CD4-positive, alpha-beta T cell treated with Interleukin-12 subunit alpha and Interleukin-12 subunit beta, for 1 hour (primary cell): ENCODE measurements around the gene SLC25A12.
A peak's percentile ranks its signal among the peaks of the same experiment; 100 is the strongest.
"Not testable (repeated sequence)": the region's sequence is repeated elsewhere in the genome, so short reads cannot be mapped to it uniquely, and the experiment has no call there.

Experiments
- DNase-seq: peaks from one replicate; pipeline ENCODE4 v3.0.0-alpha.2; 2020

SLC25A12 gene

DNA sequence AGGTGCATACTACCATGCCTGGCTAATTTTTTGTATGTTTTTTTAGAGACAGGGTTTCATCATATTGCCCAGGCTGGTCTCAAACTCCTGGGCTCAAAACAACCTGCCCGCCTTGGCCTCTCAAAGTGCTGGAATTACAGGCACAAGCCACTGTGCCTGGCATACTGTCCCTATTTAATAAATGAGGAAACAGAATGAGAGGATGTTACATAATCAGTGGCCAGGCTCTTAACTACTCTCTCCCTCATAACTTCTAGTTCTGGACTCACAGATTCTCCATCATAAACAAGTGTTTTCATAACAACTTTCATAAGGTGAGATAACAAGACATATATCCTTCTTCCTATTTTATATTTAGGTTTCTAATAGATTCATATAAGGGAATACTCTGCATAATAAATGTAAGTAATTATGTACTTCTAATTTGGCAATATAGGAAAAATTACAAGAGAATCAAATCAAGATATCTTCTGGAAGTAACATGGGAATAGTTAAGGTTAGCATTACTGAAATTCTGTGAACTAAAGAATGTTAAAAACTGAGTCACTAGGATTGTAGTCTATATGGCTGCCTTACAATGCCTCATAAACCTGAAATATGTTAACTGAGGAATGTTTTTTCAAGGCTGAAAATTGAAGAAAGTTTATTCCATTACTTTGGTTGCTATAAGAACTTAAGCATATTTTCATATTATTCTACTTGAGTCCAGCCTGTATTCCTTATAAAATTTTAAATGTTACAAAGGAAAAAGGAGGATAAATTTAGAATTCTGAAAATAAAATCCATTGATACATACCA lies 71.3 kb downstream of the SLC25A12 start:
- DNase-seq: no peak

- no peak for DNase-seq
Measured at GRCh38 chr2:171819453-171819852, 74.6 kb downstream of the SLC25A12 start.

- no peak for DNase-seq
Measured at GRCh38 chr2:171814883-171815282, 79.2 kb downstream of the SLC25A12 start.

- no peak for DNase-seq
Measured at GRCh38 chr2:171814174-171814573, 79.9 kb downstream of the SLC25A12 start.

- no peak for DNase-seq
Measured at GRCh38 chr2:171813729-171814128, 80.3 kb downstream of the SLC25A12 start.

- DNase-seq: no peak
Measured at GRCh38 chr2:171813126-171813525, 80.9 kb downstream of the SLC25A12 start.

DNA sequence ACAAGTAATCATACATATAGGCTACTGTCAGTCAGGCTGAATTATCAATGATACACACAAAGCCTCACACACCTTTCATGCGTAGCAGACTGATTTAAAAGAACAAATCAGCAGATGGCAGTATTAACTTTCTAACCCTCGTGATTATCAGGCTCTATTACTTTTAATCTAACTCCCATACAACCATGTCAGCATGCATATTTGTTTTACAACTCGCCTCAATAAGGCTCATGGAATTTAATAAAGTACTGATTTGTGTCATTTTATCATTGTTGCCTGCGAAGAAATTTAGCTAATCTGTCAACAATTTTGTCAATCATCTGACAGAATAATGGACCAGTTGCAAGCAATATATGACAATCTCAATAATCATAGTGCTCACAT lies 82.8 kb downstream of the SLC25A12 start:
- peak; percentile 18 for DNase-seq

- DNase-seq: no peak
Measured at GRCh38 chr2:171810422-171811244, 83.4 kb downstream of the SLC25A12 start.

GRCh38 chr2:171808885-171809284 lies 85.2 kb downstream of the SLC25A12 start:
- not testable (repeated sequence) for DNase-seq

DNA sequence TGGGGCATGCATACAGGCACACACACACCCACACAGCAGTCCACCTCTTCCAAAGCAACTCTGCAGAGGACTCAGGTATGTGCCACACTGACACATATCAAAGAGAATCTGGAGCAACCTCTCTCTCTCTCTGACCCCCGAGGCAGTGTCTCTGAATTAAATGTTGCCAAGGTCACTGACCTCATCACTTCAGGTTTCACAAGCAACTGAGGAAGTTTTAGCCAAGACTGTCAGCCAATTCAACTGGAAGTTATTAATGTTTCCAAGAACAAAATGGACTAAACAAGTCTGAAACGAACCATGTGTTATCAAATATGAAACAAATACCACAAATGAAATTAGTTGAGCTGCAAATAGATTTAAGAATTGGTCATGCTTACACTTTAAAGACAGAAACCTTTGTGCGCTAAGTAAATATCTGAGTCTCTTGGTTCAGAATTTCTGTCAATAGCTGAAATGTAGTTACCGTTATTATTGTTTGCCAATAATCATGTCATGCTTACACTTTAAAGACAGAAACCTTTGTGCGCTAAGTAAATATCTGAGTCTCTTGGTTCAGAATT lies 86.1 kb downstream of the SLC25A12 start:
- no peak for DNase-seq

- DNase-seq: no peak
Measured at GRCh38 chr2:171807119-171807518, 86.9 kb downstream of the SLC25A12 start.

DNA sequence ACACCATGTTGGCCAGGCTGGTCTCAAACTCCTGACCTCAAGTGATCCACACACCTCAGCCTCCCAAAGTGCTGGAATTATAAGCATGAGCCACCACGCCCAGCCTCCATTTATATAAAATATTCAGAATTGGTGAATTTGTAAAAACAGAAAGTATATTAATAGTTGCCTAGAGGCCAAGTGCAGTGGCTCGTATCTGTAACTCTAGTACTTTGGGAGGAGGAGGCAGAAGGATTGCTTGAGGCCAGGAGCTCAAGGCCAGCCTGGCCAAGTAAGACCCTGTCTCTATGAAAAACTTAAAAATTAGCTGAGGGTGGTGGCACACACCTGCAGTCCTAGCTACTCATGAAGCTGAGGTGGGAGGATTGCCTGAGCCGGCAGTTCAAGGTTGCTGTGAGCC lies 89.6 kb downstream of the SLC25A12 start:
- DNase-seq: no peak

GRCh38 chr2:171803757-171804156 lies 90.3 kb downstream of the SLC25A12 start:
- no peak for DNase-seq

DNA sequence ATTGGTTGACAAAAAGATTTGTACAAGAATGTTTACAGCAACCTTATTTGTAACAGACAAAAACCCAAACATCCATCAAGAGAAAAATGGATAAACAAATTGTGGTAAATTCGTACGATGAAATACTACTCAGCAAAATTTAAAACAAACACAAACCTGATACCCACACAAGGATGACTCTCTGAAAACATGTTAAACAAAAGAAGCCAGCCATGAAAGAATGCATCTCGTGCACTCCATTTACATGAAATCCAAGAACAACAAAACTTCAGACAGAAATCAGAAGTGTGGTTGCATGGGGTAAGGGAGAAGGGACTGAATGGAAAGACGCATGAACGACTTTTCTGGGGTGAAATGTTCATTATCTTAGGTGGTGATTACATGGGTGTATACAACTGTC lies 93.4 kb downstream of the SLC25A12 start:
- no peak for DNase-seq

- DNase-seq: no peak
Measured at GRCh38 chr2:171798156-171798820, 95.8 kb downstream of the SLC25A12 start.

GRCh38 chr2:171794918-171795317 lies 99.1 kb downstream of the SLC25A12 start:
- DNase-seq: no peak

- DNase-seq: no peak
Measured at GRCh38 chr2:171793691-171794678, 100.1 kb downstream of the SLC25A12 start.

- DNase-seq: no peak
Measured at GRCh38 chr2:171792886-171793580, 101.0 kb downstream of the SLC25A12 start.

DNA sequence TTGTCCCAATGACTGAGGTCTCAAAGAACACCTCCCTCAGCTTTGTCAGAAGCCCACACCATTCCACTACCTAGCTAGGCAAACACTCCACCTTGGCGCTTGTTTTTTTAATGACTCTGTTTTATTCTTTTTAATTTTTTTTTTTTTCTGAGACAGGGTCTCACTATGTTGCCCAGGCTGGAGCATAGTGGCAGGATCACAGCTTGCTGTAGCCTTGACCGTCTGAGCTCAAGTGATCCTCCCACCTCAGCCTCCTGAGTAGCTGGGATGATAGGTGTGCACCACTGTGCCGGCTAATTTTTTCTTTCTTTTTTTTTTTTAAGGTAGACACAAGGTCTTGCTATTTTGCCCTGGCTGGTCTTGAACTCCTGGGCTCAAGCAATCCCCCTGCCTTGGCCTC lies 101.9 kb downstream of the SLC25A12 start:
- DNase-seq: no peak

GRCh38 chr2:171791361-171791760 lies 102.7 kb downstream of the SLC25A12 start:
- DNase-seq: no peak

DNA sequence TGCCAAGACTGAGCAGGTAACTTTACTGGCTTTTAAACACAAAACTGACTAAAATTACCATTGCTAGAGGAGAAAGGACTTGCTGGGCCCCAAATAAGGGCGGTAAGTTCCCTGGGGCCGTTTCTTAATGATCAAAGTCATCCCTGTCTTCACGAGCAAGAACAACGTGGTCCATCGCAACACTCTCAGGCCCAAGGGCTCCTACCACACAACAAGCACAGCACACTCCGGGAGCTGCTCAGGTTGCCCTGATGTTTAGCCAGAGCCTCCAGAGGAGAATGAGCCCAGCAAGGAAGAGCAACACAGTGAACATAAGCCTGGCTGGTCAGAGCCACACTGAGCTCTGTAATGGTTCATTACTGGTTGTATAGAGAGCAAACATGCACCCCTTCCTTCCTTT lies 104.1 kb downstream of the SLC25A12 start:
- no peak for DNase-seq
